Measurements from ENCODE around the gene SESN2.

The SESN2 gene

GRCh38 chr1:28259252-28259933 lies at the start of gene SESN2:
Gene SESN2, plus strand, starts transcription at chr1:28259518. Its CDS starts 330 bp downstream, at chr1:28259848.
- DNase-seq, result peak; percentile 97 to 99

- DNase-seq, result no peak
Measured at GRCh38 chr1:28209700-28210099, 49.6 kb upstream of the SESN2 start.

GRCh38 chr1:28213315-28213714 lies 46.0 kb upstream of the SESN2 start:
- no peak for DNase-seq

GRCh38 chr1:28229089-28229488 lies 30.2 kb upstream of the SESN2 start:
- DNase-seq, result no peak

- no peak for DNase-seq
Measured at GRCh38 chr1:28229996-28230395, 29.3 kb upstream of the SESN2 start.

- peak; percentile 89 for DNase-seq
Measured at GRCh38 chr1:28232558-28233263, 26.6 kb upstream of the SESN2 start, which contains the start of gene DNAJC8. Gene DNAJC8, minus strand, starts transcription at chr1:28233029. Its CDS starts 31 bp downstream, at chr1:28232998.

- no peak for DNase-seq
Measured at GRCh38 chr1:28233264-28233606, 26.1 kb upstream of the SESN2 start.

- DNase-seq, result peak; percentile 98 to 99
Measured at GRCh38 chr1:28235755-28236655, 23.3 kb upstream of the SESN2 start, which contains the start of gene ATP5IF1. Gene ATP5IF1, plus strand, starts transcription at chr1:28236124. Its CDS starts 60 bp downstream, at chr1:28236184.

GRCh38 chr1:28236656-28237322 lies 22.5 kb upstream of the SESN2 start:
- no peak for DNase-seq

- DNase-seq, result no peak
Measured at GRCh38 chr1:28239004-28239403, 20.3 kb upstream of the SESN2 start.

- no peak for DNase-seq
Measured at GRCh38 chr1:28240024-28240423, 19.3 kb upstream of the SESN2 start.

GRCh38 chr1:28241638-28242241 lies 17.6 kb upstream of the SESN2 start:
- DNase-seq, result no peak

GRCh38 chr1:28243685-28244311 lies 15.5 kb upstream of the SESN2 start:
- no peak for DNase-seq

- no peak for DNase-seq
Measured at GRCh38 chr1:28244549-28245251, 14.6 kb upstream of the SESN2 start.

- no peak for DNase-seq
Measured at GRCh38 chr1:28246427-28246832, 12.9 kb upstream of the SESN2 start.

- DNase-seq, result no peak
Measured at GRCh38 chr1:28247612-28248272, 11.6 kb upstream of the SESN2 start.

- peak; percentile 58 to 76 for DNase-seq
Measured at GRCh38 chr1:28248273-28249012, 10.9 kb upstream of the SESN2 start.

GRCh38 chr1:28249013-28249865 lies 10.1 kb upstream of the SESN2 start:
- no peak for DNase-seq

- DNase-seq, result no peak
Measured at GRCh38 chr1:28249866-28250295, 9.4 kb upstream of the SESN2 start.

All from hippocampal formation (tissue), 2 donors.